Neural progenitor cell (in vitro differentiated cells): ENCODE measurements around the gene CBFA2T3. TPM values are rescaled to one million over a fixed set of nuclear protein-coding genes. Genes with fewer than 3 reads are reported as not detected.

ENCODE experiments used
- DNase-seq: peaks from one replicate; pipeline ENCODE4 v3.0.0-alpha.2; 2016; ENCODE audit warnings: low spot score
- H2AFZ ChIP-seq: fragments of 200-600 bp; sonication (generic); replicated peaks from 2 replicates; pipeline ENCODE4 v1.6.1; 2016; ENCODE audit warnings: antibody characterized with exemption
- H3F3A ChIP-seq: fragments of 200-600 bp; sonication (generic); 2 replicates; pipeline ENCODE4 v1.6.1; 2016; ENCODE audit warnings: antibody characterized with exemption, low read depth
- H3K27ac ChIP-seq: fragments of 200-600 bp; sonication (generic); 2 replicates; pipeline ENCODE4 v1.5.1; 2016; ENCODE audit warnings: mild to moderate bottlenecking
- H3K27me3 ChIP-seq: fragments of 200-600 bp; sonication (generic); 2 replicates; pipeline ENCODE4 v1.6.1; 2016; ENCODE audit warnings: mild to moderate bottlenecking, moderate library complexity
- H3K36me3 ChIP-seq: fragments of 200-600 bp; sonication (generic); 2 replicates; pipeline ENCODE4 v1.5.1; 2016
- H3K4me1 ChIP-seq: fragments of 200-600 bp; sonication (generic); 2 replicates; pipeline ENCODE4 v1.6.1; 2016; ENCODE audit warnings: mixed run types
- H3K4me2 ChIP-seq: fragments of 200-600 bp; sonication (generic); 2 replicates; pipeline ENCODE4 v1.6.1; 2016
- H3K4me3 ChIP-seq: fragments of 200-600 bp; sonication (generic); 2 replicates; pipeline ENCODE4 v1.5.1; 2016
- H3K79me2 ChIP-seq: fragments of 200-600 bp; sonication (generic); 2 replicates; pipeline ENCODE4 v1.6.1; 2016; ENCODE audit warnings: low read depth
- H3K9ac ChIP-seq: fragments of 200-600 bp; sonication (generic); 2 replicates; pipeline ENCODE4 v1.6.1; 2016
- H3K9me3 ChIP-seq: fragments of 200-600 bp; sonication (generic); 2 replicates; pipeline ENCODE4 v1.5.1; 2016; ENCODE audit warnings: low read depth
- H4K20me1 ChIP-seq: fragments of 200-600 bp; sonication (generic); 2 replicates; pipeline ENCODE4 v1.6.1; 2016; ENCODE audit warnings: low read depth
- H3K27ac Mint-ChIP-seq: 3 replicates; pipeline ENCODE4 v1.8.0; 2021; ENCODE audit warnings: mixed read lengths
- H3K27me3 Mint-ChIP-seq: 2 replicates; pipeline ENCODE4 v1.8.0; 2022; ENCODE audit warnings: low read depth, mild to moderate bottlenecking, inconsistent platforms, moderate library complexity, mixed read lengths; ENCODE audit not compliant: insufficient read depth
- H3K36me3 Mint-ChIP-seq: 3 replicates; pipeline ENCODE4 v1.8.0; 2021; ENCODE audit warnings: mixed read lengths
- H3K4me1 Mint-ChIP-seq: 3 replicates; pipeline ENCODE4 v1.8.0; 2021; ENCODE audit warnings: mixed read lengths
- H3K4me3 Mint-ChIP-seq: 3 replicates; pipeline ENCODE4 v1.8.0; 2021; ENCODE audit warnings: mild to moderate bottlenecking, moderate library complexity, mixed read lengths
- H3K9me3 Mint-ChIP-seq: 3 replicates; pipeline ENCODE4 v1.8.0; 2020; ENCODE audit warnings: mixed read lengths
- CTCF ChIP-seq: fragments of 200-600 bp; sonication (generic); IDR thresholded peaks from 2 replicates; pipeline ENCODE4 v1.5.1; 2017; ENCODE audit warnings: antibody characterized with exemption, mild to moderate bottlenecking
- EZH2 ChIP-seq: fragments of 200-600 bp; sonication (generic); IDR thresholded peaks from 2 replicates; pipeline ENCODE4 v1.6.1; 2017; ENCODE audit warnings: antibody characterized with exemption, mild to moderate bottlenecking, moderate library complexity
- EZH2phosphoT487 ChIP-seq: fragments of 200-600 bp; sonication (generic); IDR thresholded peaks from 2 replicates; pipeline ENCODE4 v1.6.1; 2017; ENCODE audit warnings: antibody characterized with exemption
- total RNA-seq: library from RNA; depleted of rRNA; stranded (reverse); fragments of >200 nt; gene quantifications from 2 replicates; pipeline ENCODE4 v1.2.3, GENCODE V29; 2015; ENCODE audit warnings: low replicate concordance

Gene CBFA2T3
- total RNA-seq, 1 donor from 2014 or later, result 0.22 TPM

- H3K27ac Mint-ChIP-seq, result peak overlapping the region; percentile 51
- H3K9me3 Mint-ChIP-seq, result no peaks in the 10 kb centered on the region
- H3K79me2 ChIP-seq, result no peaks in the 10 kb centered on the region
- peaks cover 4% of the 10 kb centered on the region for H3K27me3 Mint-ChIP-seq
- no peaks in the 10 kb centered on the region for H3K27me3 ChIP-seq
- H3K36me3 Mint-ChIP-seq, result no peaks in the 10 kb centered on the region
- no peak overlapping the region for H3K4me3 Mint-ChIP-seq
- no peak for TF ChIP-seq EZH2
- no peak for TF ChIP-seq EZH2phosphoT487
- no peak for TF ChIP-seq CTCF
- peaks cover 26% of the 10 kb centered on the region for H3K4me1 Mint-ChIP-seq
- no peak for DNase-seq
- H3K4me3 ChIP-seq, result no peak overlapping the region
- no peak overlapping the region for H2AFZ ChIP-seq
- peaks cover 4% of the 10 kb centered on the region for H3K4me1 ChIP-seq
- H3K36me3 ChIP-seq, result no peaks in the 10 kb centered on the region
- H3K27ac ChIP-seq, result no peak overlapping the region
- H3K9me3 ChIP-seq, result no peaks in the 10 kb centered on the region
- H4K20me1 ChIP-seq, result no peaks in the 10 kb centered on the region
- H3K9ac ChIP-seq, result no peak overlapping the region
- H3F3A ChIP-seq, result no peaks in the 10 kb centered on the region
- no peak overlapping the region for H3K4me2 ChIP-seq
Measured at GRCh38 chr16:88907768-88908167, 69.2 kb downstream of the CBFA2T3 start.

GRCh38 chr16:88906535-88907105, 70.4 kb downstream of the CBFA2T3 start:
- TF ChIP-seq EZH2phosphoT487, result no peak
- TF ChIP-seq EZH2, result no peak
- no peak for TF ChIP-seq CTCF
- peak overlapping the region; percentile 58 for H3K4me3 Mint-ChIP-seq

GRCh38 chr16:88906020-88906419, 71.0 kb downstream of the CBFA2T3 start:
- H3K9me3 Mint-ChIP-seq, result no peaks in the 10 kb centered on the region

More at GRCh38 chr16:88906535-88907105, 70.4 kb downstream of the CBFA2T3 start:
- H3K27me3 ChIP-seq, result no peaks in the 10 kb centered on the region
- H3F3A ChIP-seq, result no peaks in the 10 kb centered on the region
- peaks cover 4% of the 10 kb centered on the region for H3K27me3 Mint-ChIP-seq
- no peaks in the 10 kb centered on the region for H3K79me2 ChIP-seq
- H3K4me3 ChIP-seq, result no peak overlapping the region
- no peak for DNase-seq
- H3K4me2 ChIP-seq, result no peak overlapping the region
- no peaks in the 10 kb centered on the region for H3K36me3 ChIP-seq
- H3K27ac ChIP-seq, result no peak overlapping the region
- no peaks in the 10 kb centered on the region for H3K9me3 Mint-ChIP-seq
- H3K36me3 Mint-ChIP-seq, result no peaks in the 10 kb centered on the region
- no peak overlapping the region for H2AFZ ChIP-seq
- no peak overlapping the region for H3K27ac Mint-ChIP-seq
- peaks cover 8% of the 10 kb centered on the region for H3K4me1 ChIP-seq
- H4K20me1 ChIP-seq, result no peaks in the 10 kb centered on the region
- no peaks in the 10 kb centered on the region for H3K9me3 ChIP-seq
- no peak overlapping the region for H3K9ac ChIP-seq
- H3K4me1 Mint-ChIP-seq, result peaks cover 21% of the 10 kb centered on the region

More at GRCh38 chr16:88906020-88906419, 71.0 kb downstream of the CBFA2T3 start:
- H3K4me2 ChIP-seq, result no peak overlapping the region
- H3K36me3 ChIP-seq, result no peaks in the 10 kb centered on the region
- H3K4me1 ChIP-seq, result peaks cover 8% of the 10 kb centered on the region
- TF ChIP-seq CTCF (no peak), EZH2phosphoT487 (no peak), EZH2 (no peak)
- H3K79me2 ChIP-seq, result no peaks in the 10 kb centered on the region
- no peak overlapping the region for H3K4me3 ChIP-seq
- no peak overlapping the region for H2AFZ ChIP-seq
- no peak overlapping the region for H3K27ac ChIP-seq
- DNase-seq, result no peak
- Mint-ChIP-seq H3K27ac (no peak overlapping the region), H3K36me3 (no peaks in the 10 kb centered on the region), H3K27me3 (peaks cover 4% of the 10 kb centered on the region), H3K4me1 (peaks cover 15% of the 10 kb centered on the region), H3K4me3 (peak overlapping the region; percentile 58)
- H3F3A ChIP-seq, result no peaks in the 10 kb centered on the region
- H3K27me3 ChIP-seq, result no peaks in the 10 kb centered on the region
- H3K9me3 ChIP-seq, result no peaks in the 10 kb centered on the region
- no peak overlapping the region for H3K9ac ChIP-seq
- no peaks in the 10 kb centered on the region for H4K20me1 ChIP-seq
